ENCODE data around the gene SORBS2. TPM values are rescaled to one million over a fixed set of nuclear protein-coding genes. Genes with fewer than 3 reads are reported as not detected.
"Not testable (repeated sequence)": the region's sequence is repeated elsewhere in the genome, so short reads cannot be mapped to it uniquely, and the experiment has no call there.

The SORBS2 gene
- total RNA-seq, 2 experiments from 2014 or later = not detected

DNA sequence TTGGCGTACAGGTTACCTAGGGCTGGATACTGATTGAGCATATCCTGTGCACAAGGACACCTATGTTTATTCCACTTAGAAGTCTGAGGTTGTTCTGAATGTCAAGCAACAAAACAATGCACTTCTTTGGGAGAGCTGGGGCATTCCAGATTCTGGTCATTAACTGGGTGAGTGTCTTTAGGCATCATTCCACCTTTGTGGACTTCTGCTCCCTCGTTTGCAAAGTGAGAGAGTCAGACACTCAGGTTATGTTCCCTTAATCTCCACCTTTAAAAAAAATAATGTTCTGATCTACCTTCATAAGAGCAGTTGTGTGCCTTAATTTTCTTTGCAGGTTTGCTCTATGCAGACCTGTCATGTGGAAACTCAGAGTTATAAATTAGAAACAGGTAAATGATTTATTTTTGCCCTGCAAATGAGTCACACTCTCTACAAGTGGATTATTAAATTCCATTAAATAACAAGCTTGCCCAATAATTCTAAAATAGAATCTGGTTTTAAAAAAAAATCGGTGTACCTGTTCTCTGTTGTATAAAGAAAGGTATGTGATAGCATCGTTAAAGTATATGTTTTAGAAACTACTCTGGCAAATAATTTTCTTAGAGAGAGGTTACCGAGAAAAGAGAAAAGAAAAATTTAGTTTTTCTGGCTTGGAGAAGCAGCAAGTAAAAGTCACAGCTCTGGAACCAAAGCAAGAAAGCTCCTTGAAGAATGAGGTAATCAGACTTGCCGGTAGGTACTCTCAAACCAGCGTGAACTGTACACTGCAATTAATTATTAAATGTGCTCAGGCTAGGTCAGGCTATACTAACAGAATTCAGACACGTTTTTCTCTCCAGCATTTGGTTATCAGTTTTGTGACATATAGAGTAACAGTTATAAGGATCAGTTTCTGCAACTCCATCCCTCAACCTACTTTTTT, 93.2 kb downstream of the SORBS2 start:
- CTCF ChIA-PET = no interaction called here
- POLR2A ChIA-PET = no interaction called here

DNA sequence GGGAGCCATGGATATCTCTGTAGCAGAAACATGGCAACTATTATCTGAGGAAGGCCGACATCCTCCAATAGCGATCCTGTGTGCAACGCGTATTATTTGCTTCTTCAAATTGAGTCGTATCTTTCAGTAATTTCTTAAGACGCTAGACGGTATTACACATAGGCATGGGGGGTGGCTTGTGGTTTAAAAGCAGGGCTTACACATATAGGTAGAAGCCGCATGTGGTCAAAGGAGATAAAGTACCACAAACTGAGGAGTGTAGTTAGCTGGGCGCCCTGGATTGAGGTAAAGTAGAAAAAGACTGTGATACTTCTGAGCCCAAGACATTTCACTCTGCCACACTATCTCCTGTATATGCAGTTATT, 94.6 kb downstream of the SORBS2 start:
- POLR2A ChIA-PET = no interaction called here
- CTCF ChIA-PET = interaction anchor here (1.2 kb wide), 1 partner anchor 10 kb away, joined by 3 read pairs; no protein-coding TSS in a partner anchor

DNA sequence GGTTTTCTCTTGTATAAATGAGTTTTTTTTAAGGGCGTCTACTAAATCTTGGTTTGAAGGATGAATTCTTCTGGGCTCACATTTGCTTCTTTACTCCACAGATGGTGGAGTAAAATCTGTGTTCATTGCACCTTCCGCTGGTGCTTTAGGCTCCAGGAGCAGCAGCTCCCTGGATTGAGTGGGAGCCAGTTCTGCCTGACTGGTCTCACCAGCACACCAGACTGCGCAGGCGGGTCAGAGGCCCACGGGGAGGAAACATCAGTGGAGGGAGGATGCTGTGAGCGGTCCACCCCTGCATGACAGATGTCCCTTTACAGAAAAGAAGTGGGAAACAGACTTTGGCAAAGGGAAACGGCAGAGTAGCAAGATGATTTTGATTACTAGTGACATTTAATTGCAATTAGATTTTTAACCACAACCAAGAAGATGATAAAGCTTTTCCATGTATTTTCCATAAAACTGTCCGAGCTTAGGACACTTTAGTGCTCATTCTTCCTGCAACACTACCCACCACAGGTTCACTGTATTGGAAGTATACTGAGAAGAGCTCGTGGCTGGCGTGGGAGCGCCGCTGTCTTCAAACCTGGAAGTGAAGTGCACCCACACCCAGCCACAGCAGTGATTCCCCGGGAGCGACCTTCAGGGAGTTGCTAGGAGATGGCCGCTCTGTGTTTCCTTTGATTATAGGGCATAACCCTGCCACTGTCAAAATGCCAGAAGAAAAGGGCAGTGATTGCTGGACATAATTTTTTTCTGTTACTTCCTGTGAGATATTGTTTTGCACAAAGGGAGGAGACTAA, 95.2 kb downstream of the SORBS2 start:
- ChIA-PET CTCF (interaction anchor here (1.2 kb wide), 1 partner anchor 10 kb away, joined by 3 read pairs; no protein-coding TSS in a partner anchor), POLR2A (no interaction called here)

DNA sequence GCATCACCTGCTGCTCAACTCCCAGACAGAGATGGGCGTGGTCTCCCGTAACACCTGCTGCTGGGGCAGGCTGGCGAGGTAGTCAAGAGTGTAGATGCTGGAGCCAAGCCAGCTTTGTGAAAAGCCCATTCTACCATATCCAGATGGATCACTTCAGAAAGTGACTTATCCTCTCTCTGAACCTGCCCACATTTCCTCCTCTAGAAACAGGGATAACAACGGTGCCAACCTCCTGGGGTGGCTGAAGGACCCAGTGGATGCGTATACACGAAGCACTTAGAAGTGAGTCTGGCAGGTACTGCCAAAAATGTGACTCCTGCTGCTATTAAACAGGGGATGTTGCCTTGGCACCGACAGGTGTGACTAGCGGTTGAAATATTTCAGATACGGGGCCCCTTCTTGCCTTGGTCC, 95.8 kb downstream of the SORBS2 start:
- CTCF ChIA-PET = no interaction called here
- POLR2A ChIA-PET = no interaction called here

DNA sequence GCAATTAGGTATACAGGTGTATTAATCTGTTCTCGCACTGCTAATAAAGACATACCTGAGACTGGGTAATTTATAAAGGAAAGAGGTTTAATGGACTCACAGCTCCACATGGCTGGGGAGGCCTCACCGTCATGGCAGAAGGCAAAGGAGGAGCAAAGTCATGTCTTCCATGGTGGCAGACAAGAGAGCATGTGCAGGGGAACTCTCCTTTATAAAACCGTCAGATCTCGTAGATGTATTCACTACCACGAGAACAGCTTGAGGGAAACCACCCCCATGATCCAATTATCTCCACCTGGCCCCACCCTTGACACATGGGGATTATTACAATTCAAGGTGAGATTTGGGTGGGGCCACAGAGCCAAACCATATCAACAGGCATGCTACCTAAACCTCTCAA, 97.5 kb downstream of the SORBS2 start:
- POLR2A ChIA-PET, CTCF ChIA-PET: not testable (repeated sequence)

DNA sequence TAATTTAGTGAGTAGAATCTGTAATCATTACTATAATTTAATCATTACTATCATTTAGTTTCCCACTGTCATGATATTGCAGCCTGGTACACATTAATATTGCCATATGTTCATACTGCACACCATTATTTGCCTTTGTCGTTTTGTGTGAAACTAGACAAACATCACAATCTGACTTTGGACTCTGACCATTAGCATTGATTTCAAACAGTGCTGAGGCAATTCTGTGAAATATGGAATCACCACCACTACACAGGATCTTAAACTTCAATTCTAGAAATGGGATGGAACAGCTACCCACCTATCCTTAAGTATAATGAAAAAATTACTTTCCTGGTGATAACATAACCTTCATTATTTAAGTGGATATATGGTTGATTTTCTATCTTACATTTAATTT, 98.3 kb downstream of the SORBS2 start:
- ChIA-PET POLR2A (no interaction called here), CTCF (no interaction called here)

DNA sequence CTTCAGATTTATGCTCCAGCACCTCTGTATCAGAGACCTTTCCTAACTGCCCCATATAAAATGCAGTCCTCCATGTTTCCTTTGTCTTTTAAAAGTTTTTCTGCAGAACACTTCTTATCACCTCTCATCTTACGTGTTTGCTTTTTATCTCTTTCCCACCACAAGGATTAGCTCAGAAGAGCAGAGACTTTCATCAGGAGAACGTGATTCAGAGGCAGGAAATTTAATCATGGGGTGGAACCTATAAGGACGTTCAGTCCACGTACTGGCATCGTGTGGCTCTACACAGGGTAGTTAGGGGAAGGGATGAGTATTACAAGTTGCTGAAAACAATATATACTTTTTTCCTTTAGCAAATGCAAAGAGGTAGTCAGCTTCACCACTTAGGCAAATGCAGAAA, 98.7 kb downstream of the SORBS2 start:
- CTCF ChIA-PET = no interaction called here
- POLR2A ChIA-PET = no interaction called here

DNA sequence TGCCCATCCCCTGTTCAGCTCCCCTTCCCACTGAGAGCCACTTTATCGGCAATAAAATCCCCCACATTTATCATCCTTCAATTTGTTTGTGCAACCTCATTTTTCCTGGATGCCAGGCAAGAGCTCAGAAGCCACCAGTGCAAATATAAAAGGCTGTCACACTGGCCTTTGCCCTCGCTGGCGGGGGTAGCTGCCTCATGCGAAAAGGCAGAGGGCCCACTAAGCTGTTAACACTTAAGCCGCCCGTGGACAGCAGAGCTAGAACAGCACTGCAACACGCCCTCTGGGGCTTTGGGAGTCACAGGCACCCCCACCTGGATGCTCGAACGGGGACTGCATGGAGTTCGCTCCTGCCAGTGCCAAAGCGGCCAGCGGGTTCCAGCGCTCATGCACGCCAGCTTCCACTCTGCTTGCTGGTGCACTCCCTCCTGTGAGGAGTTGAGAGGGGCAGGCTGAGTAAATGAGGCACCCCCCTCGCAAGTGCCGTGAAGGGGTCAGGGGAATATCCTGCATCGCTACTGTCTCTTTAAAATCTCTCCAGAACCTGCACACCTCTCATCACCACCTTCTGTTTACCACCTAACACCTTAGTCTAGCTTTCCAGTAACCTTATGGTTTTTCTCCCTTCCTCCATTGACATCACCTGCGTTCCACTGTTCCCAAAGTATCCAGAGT, 99.5 kb downstream of the SORBS2 start:
- CTCF ChIA-PET = no interaction called here

DNA sequence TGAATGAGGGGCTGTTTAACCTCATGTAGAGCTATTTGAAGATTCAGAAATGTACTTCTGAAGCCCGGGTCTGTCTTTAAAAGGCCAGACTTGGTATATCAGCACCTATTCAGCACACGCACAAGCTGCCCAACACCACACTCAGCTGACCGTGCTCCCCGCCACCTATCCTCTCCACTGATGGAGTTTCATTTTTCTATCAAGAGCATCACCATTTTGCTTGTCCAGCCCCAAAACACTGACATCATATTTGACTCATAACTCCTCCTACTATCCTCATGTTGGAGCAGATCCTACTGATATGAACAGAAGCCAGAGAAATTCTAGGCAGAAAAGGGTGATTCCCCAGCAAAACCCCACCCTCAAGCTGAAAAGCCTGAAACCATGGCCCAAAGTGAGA, 100.3 kb downstream of the SORBS2 start:
- ChIA-PET POLR2A (no interaction called here), CTCF (no interaction called here)

More for the DNA sequence above, 99.5 kb downstream of the SORBS2 start:
- POLR2A ChIA-PET = no interaction called here

DNA sequence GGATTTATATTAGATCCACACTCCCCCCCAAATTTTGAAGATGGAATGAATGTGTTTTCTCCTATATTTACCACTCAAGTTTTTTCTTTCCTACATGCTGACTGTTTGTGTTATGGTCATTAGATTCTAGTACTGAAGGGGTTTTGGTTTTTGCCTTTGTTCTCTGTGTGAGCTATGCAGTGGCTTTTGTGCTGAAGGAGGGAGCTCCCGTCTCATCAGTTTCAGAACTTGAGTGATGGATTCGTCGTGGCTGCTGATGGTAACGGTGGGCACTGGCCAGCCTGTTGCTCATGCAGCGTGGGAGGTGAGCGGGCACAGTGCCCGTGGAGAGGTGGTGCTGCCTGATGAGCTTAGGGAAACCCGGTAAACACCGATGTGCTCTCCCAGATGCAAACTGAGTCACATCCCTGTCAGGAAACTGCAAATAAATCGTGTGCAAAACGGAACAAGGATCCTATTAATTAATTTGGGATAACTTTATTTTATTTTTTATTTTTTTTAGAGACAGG, 101.5 kb downstream of the SORBS2 start:
- POLR2A ChIA-PET = no interaction called here
- CTCF ChIA-PET = no interaction called here

DNA sequence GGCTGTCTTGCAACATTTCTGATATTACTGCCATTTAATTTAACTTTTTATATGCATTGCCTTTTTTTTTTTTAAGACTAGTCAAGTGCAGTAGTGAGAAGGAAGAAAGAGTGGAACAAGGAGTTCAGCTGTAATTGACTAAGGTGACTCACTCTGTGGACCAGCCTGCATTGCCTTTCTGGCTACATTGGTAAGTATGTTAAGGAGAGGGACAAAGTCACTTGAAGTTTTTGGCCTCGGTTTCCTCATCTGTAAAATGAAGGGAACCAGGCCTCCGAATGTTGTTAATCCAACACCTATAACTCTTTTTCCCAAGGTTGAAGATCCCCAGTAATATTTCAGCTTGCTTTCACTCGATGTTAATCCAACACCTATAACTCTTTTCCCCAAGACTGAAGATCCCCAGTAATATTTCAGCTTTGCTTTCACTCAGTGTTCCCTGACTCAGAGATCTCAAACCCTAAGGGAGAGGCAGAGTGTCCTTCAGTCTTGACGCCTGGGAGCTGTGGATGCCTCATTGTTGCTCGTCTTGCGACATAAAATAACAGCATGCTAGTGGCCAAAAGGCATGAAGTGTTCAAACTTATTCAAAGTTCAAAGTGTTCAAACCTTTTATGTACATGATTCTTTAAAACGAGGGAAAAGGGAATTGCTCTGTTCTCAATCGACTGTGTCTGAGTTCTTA, 102.0 kb downstream of the SORBS2 start:
- ChIA-PET CTCF (no interaction called here), POLR2A (no interaction called here)

DNA sequence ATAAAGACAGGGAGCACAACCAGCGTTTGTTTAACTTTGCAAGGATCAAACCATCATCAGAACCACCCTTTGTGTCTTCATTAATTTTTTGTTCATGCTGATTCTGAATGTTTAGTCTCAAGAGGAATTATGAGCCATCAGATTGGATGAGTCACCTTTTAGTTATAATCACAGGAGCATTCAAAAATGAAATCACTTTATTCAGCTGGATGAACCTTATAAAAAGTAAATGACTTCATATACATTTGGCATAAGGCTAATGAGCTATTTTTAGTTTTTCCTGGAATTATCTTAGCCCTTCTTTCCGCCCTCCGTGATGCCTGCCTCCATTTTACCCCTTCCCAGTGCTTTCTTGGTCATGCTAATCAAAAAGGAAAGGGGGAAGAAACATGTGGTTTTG, 103.6 kb downstream of the SORBS2 start:
- CTCF ChIA-PET = no interaction called here
- POLR2A ChIA-PET = no interaction called here

DNA sequence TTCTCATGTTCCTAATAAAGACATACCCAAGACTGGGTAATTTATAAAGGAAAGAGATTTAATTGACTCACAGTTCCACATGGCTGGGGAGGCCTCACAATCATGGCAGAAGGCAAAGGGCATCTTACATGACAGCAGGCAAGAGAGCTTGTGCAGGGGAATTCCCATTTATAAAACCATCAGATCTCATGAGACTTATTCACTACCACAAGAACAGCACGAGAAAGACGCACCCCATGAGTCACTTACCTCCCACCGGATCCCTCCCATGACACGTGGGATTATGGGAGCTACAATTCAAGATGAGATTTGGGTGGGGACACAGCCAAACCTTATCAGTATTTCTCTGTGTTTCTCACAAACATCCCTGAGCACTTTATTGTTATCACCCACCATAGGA, 104.4 kb downstream of the SORBS2 start:
- POLR2A ChIA-PET = not testable (repeated sequence)
- CTCF ChIA-PET = interaction anchor here (0.6 kb wide), 1 partner anchor 1053 kb away, joined by 3 read pairs; no protein-coding TSS in a partner anchor

DNA sequence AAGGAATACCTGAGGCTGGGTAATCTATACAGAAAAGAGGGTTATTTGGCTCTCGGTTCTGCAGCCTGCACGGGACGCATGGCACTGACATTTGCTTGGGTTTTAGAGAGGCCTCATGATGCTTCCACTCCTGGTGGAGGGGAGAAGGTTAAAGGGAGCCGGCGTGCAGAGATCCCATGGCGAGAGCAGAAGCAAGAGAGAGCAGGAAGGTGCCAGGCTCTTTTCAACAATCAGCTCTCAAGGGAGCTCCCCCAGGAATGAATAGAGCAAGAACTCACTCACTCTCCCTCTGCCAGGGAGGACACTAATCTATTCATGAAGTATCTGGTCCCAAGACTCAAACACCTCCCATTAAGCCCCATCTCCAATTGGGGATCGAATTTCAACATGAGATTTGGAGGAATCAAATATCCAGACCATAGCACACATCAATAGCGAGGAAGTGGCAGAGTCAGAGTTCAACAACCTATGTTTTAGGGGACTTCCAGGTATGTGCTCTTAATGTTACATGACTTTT, 109.8 kb downstream of the SORBS2 start:
- ChIA-PET POLR2A (no interaction called here), CTCF (no interaction called here)

DNA sequence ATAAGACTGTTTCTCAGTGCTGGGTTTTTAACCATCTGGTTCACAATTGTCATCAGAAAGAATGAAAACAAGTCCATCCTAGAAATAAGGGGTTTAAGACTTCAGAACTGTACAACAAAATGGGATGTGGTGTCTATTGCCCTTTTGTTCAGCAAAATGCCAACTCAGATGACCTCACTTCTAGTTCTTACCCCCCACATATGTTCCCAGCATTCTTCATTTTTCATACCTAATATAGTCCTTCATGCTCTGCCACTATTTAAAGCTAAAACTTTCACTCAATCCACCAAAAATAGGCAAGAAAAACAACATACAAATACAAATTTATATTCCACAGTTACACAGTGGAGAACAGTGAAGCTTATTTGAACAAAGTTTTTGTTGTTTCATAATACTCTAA, 111.4 kb downstream of the SORBS2 start:
- ChIA-PET POLR2A (no interaction called here), CTCF (no interaction called here)

DNA sequence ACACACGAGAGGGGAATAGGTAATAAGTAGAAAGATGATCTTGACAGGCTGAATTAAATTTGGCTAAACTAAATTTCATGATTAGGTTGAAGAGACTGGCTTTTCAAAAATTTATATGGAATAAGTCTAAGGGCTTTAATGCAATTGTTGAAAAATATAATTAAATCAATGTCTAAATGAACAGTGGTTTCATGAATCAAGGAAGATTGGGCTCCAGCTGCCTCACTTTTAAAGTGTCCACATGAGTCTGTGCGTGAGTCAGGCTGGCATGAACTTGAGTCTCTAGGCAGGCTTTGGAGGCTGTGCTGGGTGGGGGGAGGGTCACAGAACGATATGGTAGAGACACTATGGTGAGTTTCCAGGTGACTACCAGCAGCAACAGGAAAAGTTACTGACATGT, 111.9 kb downstream of the SORBS2 start:
- CTCF ChIA-PET = no interaction called here
- POLR2A ChIA-PET = no interaction called here

DNA sequence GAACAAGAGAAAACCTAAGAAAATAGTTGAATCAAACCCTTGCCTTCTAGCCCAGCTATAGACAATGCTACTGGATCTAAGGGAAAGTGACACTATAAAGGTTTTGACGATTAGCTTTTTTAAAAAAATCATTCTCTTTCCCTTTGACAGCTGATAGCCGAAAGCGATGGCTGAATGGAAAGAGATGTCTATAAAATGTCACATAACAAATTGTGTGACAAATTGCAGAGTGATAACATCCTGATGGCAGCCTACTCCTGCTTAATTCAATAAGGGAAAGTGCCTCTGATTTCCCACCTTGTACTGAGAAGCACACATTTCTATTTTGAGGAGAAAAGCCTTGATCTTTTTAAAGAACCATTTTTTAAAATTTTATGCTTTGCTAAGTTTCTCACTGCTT, 114.5 kb downstream of the SORBS2 start:
- ChIA-PET CTCF (no interaction called here), POLR2A (no interaction called here)

DNA sequence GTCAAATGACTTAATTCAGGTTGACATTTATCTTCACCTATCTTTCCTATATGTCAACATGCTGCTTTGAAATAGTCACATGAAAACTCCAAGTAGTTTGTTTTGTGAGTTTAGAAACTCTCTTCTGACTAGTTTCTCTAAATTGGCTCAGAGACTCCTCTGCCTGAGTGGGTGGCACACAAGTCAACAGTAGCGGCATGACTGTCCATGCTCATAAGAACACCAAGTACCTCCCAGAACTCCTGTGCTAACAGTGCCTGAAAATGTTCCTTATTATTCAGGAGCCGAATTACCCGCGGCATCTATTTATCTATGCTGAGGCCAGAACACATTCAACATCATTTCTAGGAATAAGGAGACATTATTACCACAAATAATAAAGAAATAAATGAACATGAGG, 116.3 kb downstream of the SORBS2 start:
- CTCF ChIA-PET = no interaction called here
- POLR2A ChIA-PET = no interaction called here

DNA sequence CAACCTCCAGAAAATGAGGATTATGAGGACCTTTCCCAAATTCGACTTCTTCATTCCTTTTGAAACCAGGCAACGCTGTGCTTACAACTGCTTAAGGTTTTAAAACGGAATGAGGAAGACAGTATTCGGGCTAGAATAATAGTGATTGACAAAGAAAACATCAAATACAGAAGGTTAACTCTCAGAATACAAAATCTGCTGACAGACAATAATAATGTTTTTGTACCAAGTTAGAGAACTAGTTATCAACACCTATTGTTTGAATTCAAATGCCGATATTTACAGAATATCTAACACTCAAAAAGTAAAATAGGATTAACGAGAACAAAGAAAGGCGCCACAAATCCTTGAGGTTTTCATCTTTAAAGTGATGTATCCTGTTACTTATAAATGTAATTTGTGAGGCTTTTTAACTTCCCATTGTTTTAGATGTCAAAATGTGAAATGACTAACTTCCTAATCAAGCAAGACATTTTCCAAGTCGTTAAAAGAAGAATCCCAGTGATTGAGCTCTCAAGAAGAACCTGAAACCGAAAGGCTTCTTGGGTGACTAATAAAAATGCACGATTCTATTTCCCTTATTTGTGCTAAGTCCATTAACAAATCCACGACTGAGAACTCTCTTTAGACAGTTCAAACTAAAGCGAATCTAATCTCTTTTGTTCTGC, 118.3 kb downstream of the SORBS2 start:
- POLR2A ChIA-PET = no interaction called here
- CTCF ChIA-PET = no interaction called here

Measured in activated CD8-positive, alpha-beta memory T cell treated with anti-CD3 and anti-CD28 coated beads for 36 hours (primary cell).